ENCODE data around the gene KIF1A. TPM values are rescaled to one million over a fixed set of nuclear protein-coding genes. Genes with fewer than 3 reads are reported as not detected.

Gene KIF1A
- total RNA-seq, 1 donor from 2014 or later: 0.42 TPM

DNA sequence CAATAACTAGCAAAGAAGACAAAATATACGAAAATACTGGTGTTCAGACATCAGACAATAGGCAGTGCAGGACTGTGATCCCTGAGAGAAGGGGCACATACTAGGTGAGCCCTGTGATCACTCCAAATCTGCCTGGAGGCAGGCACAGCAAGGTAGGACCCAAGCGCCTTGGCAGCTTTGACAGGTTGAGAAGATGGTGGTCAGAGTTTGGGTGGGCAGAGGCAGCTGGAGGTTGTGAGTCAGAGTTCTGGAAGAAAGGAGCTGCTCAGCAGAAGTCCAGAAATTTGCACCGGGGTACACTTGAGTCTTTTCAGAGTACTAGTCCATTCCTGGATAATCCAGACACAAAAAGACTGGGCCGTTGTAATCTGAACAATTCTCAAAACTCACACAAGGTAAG is 14.0 kb downstream of the KIF1A start:
- intact Hi-C loops (cut with micrococcal nuclease): no loop called here

DNA sequence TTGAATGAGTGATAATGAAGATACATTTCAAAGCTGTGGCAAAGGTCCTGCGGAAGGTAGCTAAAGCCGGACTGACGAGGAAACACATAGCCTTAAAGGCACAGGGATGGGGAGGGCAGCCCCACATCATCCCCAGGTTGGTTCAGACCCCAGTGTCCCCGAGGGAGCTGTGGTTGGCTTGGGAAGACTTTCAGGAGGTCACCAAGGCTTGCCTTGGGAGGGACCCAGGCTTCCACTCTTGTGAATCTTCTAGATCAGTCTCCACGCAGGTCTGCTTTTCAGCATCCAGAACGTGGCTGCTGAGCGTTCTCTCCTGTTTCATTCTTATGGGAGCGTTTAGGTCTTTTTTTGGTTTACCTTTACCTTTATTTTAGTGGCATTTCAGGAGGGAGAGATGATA is 16.8 kb downstream of the KIF1A start:
- intact Hi-C loops (cut with micrococcal nuclease): no loop called here

DNA sequence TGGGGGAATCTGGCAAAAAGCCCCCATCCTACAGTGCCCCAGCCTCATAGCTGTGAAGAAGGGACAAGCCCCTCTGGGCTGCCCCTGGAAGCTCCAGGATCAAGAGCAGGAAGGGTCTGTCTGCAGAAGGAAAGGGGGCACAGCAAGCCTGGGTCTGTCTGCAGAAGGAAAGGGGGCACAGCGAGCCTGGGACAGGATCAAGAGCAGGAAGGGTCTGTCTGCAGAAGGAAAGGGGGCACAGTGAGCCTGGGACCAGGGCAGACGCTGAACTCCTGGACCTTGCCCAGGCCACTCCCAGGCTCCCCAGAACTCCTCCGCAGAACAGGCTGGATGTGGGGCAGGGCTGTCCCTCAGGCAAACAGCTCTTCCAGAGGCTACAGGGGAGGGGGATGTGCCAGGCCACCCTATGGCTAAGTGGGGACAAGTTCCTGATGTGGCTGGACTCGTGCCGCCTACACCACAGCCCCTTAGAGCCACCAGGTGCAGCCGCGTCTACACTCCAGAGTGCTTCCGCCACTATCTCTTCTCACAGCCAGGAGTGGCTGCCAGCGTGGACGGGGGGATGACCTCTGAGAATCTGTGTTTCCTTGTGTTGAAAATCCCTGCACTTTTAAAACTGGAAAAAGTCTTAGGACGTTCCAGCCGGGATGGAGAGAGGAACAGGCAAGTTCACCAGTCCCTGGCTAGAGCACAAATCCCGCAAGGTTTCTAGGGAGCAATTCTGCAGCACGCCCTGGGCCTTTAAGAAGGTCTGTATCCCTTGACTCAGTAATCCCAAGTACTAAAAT is 20.8 kb downstream of the KIF1A start:
- intact Hi-C loops (cut with micrococcal nuclease): no loop called here

DNA sequence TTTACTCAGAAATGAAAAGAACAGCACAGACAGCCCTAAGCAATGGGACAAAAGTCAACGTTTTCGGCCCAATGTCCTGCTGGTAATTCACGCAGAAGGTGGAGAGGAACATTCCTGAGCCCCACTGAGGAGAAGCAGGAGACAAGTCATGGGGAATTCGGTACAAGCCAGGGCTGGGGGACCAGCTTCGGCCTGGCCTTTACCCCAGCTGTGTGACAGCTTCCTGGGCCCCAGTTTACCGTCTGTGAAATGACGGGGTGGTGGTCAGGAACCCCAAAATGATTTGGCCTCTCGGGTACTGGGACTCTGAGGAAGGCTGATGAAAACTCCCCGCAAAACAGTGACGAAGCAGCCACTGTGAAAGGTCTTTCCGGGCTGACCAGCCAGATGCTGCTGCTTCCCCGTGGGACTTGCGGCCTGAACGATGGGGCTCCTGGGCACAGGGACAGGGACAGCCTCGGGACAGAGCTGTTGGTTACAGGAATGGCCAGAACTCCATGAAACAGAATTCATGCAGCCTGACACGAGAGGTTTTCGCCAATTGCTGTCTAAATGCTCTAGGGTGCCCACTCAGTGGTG is 21.6 kb downstream of the KIF1A start:
- intact Hi-C loops (cut with micrococcal nuclease): no loop called here

DNA sequence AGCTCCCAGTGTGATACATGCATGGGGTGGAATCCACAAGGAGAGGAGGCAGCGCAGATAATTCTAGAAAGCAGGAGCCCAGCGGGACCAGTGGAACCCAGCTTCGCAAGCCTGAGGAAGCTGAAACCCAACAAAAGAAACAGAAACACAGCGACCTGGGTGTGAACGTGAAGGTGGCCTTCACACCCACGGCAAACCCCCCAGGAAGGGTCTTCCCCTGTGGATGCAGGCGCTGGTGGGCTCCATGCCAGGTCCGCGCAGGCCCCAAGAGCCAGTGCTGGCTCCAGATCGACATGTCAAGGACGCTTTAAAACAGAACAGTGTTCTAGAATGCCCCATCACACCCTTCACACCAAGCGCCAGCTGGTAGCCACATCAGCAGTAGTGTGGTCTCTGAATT is 22.1 kb downstream of the KIF1A start:
- intact Hi-C loops (cut with micrococcal nuclease): no loop called here

DNA sequence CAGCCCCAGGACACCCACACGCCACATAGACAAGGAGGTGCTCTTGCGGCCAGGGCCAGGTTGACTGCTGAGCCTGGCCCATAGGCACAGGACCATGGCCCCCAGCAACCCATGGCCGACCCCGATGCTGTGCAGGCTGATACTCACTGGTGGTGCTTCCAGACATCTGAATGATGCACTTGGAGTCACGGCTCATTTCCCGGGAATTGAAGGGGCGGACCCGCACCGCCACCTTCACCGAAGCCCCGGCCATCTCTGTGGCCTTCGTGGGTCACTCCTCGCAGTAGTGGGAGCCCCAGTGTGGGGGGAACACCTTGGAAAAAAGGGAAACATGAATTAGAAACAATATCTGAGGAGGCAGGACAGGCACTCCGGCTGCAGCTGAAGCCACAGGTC is 22.5 kb downstream of the KIF1A start:
- intact Hi-C loops (cut with micrococcal nuclease): no loop called here

DNA sequence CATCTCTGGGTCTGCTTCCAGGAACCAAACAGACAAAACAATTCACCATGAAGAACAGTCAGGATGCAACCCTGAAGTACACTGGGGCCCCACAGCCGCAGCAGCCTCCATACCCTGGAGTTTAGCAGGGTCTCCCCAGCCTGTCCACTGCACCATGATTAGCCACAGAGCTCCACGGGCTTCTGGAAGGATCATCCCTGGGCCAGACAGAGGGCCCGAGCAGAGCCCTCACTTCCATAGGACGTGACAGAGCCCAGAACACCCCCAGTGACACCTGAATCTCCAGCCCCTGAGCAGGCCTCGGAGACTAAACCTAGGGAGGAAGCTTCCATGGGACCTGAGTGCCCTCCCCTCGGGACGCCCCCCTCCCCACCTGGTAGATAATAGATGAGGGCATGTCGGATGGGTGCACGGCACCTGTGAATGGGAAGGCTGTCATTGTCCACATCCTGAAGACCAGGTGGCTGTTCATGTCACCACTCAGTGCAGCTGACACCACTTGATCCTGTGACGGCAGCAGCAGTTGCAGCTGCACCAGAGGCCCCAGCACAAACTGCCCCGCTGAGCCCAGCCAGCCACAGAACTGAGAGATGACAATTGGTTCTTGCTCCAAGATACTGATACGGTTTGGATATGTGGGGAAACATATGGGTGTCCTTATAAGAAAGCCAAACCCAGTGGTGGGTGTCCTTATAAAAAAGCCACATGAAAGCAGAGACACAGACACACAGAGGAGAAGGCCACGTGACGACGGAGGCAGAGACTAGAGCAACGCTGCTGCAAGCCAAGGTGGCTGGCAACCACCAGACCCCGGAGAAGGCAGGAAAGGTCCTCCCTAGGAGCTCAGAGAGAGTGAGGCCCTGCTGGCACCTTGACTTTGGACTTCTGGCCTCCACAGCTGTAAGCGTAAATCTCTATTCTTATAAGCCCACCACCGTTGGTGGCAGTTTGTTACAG is 23.2 kb downstream of the KIF1A start:
- intact Hi-C loops (cut with micrococcal nuclease): no loop called here

DNA sequence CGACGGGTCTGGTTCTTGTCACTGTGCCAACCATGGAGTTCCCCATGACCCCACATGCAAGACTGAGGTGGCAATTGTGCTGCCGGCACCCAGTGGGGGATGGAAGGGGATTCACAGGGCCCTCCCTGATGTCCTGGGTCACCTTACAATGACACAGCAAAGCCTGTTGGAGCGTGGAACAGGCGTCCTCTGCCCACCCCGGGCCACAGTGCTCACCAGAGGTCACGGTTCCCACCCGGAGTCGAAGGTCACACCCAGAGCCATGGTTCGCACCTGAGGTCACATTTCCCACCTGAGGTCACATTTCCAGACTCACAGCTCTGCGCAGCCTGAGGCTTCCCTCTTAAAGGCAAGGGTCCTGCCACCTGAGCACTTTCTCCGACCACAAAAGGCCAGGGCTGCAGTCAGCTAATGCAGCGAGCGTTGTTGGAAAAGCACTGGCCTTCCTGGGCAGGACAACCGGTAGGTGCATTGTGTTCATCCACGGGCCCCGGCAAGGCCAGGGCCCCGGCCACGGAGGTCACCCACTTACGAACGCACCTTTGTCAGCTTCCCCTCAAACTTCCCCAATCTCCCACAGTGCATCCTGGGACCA is 24.0 kb downstream of the KIF1A start:
- intact Hi-C loops (cut with micrococcal nuclease): no loop called here

DNA sequence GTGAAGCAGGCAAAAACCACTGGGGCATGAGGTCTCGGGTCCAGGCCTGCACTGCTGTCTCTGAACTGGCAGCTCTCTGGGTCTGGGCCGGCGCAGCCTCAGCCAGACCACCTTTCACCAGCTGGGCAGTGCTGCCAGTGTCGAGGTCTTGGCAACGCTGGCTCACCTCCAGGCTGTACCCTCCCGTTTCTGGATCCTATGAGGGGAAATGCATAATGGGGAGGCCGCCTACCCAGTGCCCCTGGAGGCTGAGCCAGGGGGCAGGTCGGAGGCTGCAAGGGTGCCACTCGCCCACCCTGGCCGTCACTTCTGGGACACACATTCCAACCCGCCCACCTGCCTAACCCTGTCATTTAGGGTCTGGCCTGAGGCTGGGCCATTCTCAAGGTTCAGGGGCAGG is 24.6 kb downstream of the KIF1A start:
- intact Hi-C loops (cut with micrococcal nuclease): no loop called here

DNA sequence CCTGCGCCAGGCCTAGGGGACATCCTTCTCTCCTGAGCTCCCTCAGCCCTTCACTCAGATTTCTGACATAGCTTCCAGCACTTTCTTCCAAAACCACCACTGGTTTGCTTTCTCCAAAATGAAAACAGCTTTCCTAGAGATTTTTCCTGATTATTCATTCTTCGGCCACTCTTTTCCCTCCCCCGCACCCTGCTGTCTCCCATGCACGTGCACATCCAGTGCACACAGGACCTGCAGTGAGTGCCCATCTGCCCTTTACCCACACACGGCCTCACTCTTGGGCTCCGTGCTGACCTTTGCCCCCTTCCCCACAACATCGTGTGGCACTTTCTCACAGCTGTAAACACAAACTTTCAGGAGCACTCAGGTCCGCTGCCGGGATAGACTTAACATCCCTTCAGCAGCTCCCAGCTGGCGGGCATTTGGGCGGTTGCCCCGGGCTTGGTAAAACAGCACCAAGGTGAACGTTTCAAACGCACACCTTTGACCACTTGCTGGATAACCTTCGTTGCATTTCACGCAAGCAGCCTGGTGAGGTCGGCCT is 25.8 kb downstream of the KIF1A start:
- intact Hi-C loops (cut with micrococcal nuclease): no loop called here

DNA sequence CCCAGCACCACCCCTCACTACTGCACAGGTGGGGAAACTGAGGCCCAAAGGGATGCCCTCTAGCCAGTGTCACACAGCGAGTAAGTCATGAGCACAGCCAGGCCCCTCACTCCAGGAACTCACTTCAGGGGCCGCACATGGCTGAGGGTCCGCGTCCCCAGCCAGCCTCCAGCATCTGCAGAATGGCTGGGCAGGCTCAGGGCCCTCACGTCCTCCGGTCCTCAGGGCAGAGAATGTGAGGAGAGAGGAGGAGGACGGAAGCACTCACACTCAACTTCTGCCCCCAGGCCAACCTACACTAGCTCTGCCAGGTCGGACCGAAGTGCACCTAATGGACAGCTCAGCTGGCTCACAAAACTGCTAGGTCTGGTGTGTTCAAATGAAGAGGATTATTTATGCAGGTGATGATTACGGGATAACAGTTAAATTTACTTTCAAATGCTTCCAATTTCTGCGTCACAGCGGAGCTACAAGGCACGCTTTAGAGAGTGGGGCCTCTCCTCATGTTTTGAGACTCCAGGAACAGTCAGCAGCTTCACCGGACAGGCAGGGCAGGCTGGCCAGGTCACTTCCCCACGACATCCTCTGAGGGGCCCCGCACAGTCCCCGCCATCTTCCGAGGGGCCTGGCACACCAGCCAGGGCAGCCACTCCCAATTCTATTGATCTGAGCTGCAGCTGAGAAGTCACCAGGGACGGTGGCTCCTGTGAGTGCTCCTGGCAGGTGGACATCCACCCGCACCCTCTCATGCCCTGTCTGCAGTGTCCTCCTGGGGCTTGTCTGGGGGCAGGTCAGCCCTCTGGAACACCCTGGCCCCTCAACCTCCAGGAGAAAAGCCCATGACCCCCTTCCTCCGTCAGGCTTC is 26.5 kb downstream of the KIF1A start:
- intact Hi-C loops (cut with micrococcal nuclease): no loop called here

DNA sequence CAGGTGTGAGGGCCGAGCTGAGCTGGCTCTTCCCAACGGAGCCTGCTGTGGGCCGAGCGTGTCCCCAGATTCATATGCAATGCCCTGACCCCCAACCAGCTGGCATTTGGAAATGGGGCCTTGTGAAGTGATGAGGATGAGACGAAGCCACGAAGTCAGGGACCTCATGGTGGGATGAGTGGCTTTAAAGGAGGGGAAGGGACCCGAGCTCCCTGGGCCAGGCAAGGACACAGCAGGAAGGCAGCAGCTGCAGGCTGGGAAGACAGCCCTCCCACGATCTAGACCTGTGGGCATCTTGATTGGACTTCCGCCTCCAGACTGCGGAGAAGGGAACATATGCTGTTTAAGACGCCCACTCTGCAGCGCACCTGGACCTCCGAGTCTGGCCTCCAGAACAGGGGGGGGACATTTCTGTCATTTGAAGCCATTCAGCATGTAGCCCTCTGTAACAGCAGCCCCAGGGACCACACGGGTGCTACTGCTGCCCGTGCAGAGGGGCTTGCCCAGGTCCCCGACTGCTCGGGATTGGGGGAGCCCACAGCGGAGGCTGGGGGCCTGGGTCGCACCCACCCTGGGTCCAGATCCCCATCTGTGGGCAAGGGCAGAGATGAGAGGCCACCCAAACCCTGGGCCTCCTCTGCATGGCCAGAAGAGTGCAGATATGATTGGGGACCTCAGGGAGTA is 27.2 kb downstream of the KIF1A start:
- intact Hi-C loops (cut with micrococcal nuclease): no loop called here

DNA sequence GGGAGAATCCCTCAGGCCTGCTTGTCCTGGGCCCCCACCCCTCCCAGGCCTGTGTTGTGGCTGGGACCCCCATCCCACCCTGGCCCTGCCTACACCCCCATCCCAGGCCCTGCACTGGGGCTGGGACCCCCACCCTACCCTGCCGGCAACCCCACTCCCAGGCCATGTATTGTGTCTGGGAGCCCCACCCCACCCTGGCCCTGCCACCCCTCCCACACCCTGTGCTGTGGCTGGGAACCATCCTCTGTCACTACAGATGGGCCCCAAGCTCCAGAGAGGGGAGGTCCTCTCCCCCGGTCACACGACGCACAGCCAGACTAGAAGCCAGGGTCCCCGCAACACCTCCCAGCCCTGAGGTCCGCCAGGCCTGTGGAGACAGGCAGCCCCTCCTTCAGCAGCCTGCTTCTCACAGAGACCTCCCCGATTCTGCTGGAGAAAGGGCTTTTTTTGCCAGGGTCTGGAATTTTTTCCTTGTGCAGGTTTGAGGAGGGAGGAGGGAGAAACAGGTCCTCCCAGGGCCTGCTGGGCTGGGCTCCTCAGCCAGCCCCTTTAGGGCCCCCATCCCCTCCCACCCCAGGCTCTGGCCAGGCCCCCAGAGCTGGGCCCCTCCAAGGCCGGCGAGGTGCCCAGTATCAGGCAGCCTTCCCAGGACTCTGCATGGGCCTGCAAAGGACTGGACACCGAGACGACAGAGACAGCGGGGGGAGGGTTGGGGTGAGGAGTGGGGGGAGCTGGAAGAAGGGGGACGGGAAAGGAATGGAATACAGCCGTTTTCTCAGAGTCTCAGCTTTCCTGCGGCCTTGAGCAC is 28.0 kb downstream of the KIF1A start:
- intact Hi-C loops (cut with micrococcal nuclease): no loop called here

DNA sequence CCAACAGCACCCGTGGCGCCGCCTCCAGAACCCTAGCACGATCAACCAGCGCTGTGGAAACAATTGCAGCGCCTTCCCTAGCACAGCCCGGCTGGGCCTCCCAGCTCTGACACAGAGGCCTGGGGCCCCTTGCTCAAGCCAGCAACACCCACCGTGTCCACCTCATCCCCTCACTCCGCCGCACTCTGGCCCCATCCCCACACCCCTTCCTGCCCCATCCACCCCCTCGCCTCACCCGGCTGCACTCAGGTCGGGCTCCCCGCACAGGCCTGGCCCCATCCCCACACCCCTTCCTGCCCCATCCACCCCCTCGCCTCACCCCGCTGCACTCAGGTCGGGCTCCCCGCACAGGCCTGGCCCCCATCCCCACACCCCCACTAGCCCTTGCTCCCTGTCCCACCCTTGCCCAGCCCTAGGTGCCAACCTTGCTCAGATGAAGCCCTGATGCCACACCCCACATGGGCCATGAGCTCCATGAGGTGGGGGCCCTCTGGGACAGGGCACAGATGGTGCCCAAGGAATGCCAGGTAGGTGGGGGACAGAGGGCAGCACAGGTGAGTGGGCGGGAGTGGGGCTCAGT is 28.7 kb downstream of the KIF1A start:
- intact Hi-C loops (cut with micrococcal nuclease): no loop called here

DNA sequence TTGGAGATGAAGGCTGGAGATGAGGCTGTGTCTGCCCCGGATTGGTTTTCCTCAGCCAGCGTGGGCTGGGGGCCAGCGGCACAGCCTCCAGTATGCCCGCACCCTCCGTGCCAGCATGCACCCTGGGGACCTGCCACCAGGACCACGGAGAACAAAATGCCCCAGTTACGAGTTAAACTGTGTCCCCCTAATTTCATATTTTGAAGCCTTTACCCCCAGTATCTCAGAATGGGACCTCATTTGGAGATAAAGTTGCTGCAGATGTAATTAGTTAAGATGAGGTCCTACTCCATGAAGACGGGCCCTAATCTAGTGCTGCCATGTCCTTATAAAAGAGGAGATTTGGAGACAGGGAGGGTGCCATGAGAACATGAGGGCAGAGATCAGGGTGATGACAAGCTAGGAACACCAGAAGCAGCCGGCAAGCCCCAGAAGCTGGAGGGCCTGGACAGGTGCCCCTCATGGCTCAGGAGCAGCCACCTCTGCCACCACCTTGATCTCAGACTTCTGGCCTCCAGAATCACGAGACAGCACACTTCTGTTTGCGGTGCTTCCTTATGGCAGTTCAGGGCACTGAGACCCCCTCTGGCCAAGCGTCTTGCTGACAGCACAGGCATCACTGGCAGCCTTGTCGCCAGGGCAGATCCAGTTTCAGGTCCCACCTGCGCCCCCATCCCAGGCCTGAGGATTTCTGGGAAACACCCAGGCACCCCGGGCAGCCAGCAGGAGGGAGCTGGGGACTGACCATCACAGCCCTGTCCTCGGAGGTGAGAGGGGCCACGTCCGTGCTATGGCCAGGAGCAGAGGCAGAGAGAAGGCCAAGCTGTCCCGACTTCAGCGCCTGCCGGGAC is 29.4 kb downstream of the KIF1A start:
- intact Hi-C loops (cut with micrococcal nuclease): no loop called here

DNA sequence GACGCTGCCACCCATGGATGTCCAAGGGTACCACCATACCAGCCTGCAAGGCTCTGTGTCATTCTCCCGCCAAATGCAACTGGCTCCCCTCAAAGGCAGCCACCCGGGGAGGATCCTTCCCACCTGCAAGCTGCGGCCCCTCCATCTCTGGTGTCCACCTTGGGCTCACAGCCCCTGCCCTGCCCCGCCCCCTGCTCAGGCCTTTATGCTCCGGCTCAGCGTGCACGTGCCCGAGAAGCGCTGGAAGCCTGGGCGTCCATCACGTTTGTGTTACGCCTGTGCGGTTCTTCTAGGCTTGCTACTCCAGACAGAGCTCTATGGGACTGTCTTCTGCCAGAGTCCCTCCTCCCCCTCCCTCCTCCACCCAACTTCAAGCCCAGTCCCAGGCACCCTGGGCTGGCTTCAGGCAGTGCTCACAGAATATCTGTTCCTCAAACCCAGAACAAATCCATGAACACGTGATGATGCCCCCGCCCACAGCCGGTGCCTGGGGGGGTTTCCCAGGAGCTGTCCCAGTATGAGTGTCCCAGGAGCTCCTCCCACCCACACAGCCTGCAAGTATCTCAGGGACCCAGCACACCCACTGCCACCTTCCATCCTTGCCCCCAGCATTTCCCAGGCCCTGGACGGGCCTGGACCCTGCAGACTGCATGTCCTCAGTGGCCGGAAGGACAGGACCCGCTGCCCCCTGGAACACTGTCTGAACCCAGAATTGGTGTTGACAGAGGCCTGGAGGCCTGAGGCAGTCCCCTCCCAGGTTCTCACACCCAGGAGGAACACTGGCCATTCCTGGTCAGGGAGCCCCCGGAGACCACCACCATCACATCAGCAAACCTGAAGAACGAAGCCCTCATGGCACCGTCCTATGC is 30.3 kb downstream of the KIF1A start:
- intact Hi-C loops (cut with micrococcal nuclease): no loop called here

DNA sequence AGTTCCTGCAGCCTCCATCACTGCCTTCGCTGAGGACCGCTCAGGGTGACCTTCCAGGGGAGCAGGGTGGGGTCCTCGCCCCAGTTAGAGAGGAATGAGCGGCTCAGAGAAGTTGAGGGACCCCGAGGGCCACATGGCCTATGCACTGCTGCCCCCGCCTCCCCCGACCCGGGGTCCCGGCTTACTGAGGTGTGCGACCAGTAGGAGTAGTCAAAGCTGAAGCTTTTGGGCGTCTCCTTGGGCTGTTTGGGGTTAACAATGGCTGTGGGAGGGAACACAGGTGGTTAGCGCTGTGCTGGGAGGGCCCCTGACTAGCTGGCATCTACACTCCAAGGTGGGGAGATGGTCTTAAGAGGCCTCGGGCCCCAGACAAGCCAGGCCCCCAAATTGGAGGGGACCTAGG is 31.0 kb downstream of the KIF1A start:
- intact Hi-C loops (cut with micrococcal nuclease): no loop called here

Data from T-helper 1 cell treated with Interleukin-12 subunit alpha and Interleukin-12 subunit beta and Interleukin-4 antibody, amounts not matched to agents 30 ng/mL and 1 ng/mL, for 36 hours (primary cell).